IMR-90 (cell line): ENCODE results near the gene PLCXD1.

Source experiments
- RAD21 ChIP-seq: IDR thresholded peaks from 2 replicates; pipeline ENCODE4 v1.6.1; 2012; ENCODE audit warnings: low read length, improper control_type of control experiment
- TF ChIP-seq, protein P1 (sequence below): conservative IDR thresholded peaks from 2 replicates; pipeline ENCODE4 v1.5.1; 2012; ENCODE audit warnings: mild to moderate bottlenecking, low read depth, low read length, improper control_type of control experiment

DNA sequence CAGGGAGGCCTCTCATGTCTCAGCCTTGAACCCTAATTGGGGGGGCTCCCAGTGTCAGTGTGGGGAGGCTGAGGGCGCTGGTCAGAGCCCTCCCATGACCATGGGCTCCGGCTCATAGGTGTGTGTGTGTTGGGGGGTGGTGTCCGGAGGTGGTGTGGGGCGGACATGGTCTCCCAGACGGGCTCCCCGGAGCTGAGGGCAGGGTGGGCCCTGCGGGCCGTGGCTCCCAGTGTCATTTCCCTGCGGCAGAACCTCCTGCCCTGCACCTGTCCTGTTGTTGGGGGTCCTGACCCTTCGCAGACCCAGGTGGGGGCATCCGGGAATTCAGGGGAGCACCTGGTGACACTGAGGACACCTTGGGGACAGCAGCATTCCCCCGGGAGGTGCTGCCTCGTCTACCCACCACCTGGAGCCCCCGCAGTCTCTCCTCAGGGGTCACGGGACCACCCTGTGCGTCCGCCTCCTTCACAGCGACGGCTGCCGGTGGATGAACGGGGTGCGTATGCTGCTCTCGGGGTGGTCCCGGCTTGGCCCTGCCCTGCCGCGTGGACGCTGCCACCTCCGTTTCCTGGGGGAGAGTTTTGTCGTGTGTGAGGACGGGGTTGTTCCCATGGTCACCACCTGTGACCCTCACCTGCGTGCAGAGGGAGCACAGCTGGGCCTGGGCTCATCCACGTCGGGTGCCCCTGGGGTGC is 51.9 kb downstream of the PLCXD1 start:
- TF ChIP-seq, protein P1, sequence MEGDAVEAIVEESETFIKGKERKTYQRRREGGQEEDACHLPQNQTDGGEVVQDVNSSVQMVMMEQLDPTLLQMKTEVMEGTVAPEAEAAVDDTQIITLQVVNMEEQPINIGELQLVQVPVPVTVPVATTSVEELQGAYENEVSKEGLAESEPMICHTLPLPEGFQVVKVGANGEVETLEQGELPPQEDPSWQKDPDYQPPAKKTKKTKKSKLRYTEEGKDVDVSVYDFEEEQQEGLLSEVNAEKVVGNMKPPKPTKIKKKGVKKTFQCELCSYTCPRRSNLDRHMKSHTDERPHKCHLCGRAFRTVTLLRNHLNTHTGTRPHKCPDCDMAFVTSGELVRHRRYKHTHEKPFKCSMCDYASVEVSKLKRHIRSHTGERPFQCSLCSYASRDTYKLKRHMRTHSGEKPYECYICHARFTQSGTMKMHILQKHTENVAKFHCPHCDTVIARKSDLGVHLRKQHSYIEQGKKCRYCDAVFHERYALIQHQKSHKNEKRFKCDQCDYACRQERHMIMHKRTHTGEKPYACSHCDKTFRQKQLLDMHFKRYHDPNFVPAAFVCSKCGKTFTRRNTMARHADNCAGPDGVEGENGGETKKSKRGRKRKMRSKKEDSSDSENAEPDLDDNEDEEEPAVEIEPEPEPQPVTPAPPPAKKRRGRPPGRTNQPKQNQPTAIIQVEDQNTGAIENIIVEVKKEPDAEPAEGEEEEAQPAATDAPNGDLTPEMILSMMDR = no peak
- TF ChIP-seq RAD21 = no peak
